HFFc6 (cell line): ENCODE results near the gene GCNT4. TPM values are rescaled to one million over a fixed set of nuclear protein-coding genes. Genes with fewer than 3 reads are reported as not detected.

Experiments used
- DNase-seq: peaks from one replicate; pipeline ENCODE4 v3.0.0-alpha.2; 2018
- H3K27ac Mint-ChIP-seq: 2 replicates; pipeline ENCODE4 v1.8.0; 2020; ENCODE audit warnings: mild to moderate bottlenecking, mixed read lengths
- H3K27me3 Mint-ChIP-seq: 2 replicates; pipeline ENCODE4 v1.8.0; 2021; ENCODE audit warnings: mild to moderate bottlenecking, moderate library complexity, mixed read lengths; ENCODE audit not compliant: insufficient read depth
- H3K36me3 Mint-ChIP-seq: 2 replicates; pipeline ENCODE4 v1.8.0; 2021; ENCODE audit warnings: low read depth, mixed read lengths
- H3K4me1 Mint-ChIP-seq: 2 replicates; pipeline ENCODE4 v1.8.0; 2020; ENCODE audit warnings: low read depth, mixed read lengths
- H3K4me3 Mint-ChIP-seq: 2 replicates; pipeline ENCODE4 v1.8.0; 2020; ENCODE audit warnings: mild to moderate bottlenecking, moderate library complexity, mixed read lengths
- H3K9me3 Mint-ChIP-seq: 2 replicates; pipeline ENCODE4 v1.8.0; 2020; ENCODE audit warnings: mild to moderate bottlenecking, mixed read lengths
- total RNA-seq, 6 experiments: library from RNA; stranded (reverse); fragmentation: NEBNext Ultra II Directional; extraction: Animal tissue kit (Norgen Biotek cat#: 25700); gene quantifications; 2 replicates in 1 of 6; 3 replicates in 5 of 6; pipeline ENCODE4 v1.2.3, GENCODE V29; 2021
- TF ChIP-seq, protein P1 (sequence below): fragments of 200-600 bp; sonication (generic); IDR thresholded peaks from 2 replicates; pipeline ENCODE4 v1.5.0; 2021; ENCODE audit warnings: antibody characterized with exemption, mild to moderate bottlenecking

The GCNT4 gene
- total RNA-seq, 6 experiments from 2014 or later: 4.4 to 11.0 (median 5.4) TPM

DNA sequence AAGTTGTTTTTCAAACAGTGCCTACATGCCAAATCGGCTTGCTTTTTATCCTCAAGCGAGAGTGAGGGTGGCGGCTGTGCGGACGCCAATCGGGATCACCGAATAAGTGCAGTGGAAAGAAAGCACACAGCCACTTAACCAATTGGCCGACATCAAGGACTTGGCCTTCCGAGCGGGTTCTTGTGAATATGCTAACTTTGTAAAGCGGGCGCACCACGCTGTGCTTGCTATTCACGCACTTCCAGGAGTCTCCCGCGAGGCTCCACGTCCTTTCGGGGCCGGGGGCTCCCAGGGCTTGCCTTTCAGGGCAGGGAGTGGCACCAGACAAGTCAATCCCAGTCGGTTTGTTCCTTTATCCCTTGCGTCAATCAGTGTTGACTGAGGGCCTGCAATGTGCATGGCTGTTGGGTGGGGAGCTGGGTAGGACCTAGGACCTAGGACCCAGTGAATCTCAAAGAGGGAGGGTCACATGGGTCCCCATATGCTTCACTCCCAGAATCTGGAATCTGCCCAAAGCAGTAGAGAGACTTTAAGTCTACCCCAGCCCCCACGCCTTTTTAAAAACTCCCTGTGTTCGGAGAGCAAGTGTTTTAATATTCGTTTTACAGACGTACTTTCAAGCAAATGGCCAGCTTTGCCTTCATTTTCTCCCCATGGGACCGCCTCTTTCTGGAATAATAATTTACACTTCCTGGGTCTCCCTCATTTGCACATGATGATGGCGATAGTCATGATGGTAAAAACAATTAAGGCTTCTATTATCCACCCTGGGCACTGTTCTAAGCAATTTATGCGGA, 2.0 kb upstream of the GCNT4 start:
- no peaks in the 10 kb centered on the region for H3K9me3 Mint-ChIP-seq
- peak overlapping the region; percentile 92 for H3K4me3 Mint-ChIP-seq
- H3K4me1 Mint-ChIP-seq: peaks cover 79% of the 10 kb centered on the region
- TF ChIP-seq, protein P1, sequence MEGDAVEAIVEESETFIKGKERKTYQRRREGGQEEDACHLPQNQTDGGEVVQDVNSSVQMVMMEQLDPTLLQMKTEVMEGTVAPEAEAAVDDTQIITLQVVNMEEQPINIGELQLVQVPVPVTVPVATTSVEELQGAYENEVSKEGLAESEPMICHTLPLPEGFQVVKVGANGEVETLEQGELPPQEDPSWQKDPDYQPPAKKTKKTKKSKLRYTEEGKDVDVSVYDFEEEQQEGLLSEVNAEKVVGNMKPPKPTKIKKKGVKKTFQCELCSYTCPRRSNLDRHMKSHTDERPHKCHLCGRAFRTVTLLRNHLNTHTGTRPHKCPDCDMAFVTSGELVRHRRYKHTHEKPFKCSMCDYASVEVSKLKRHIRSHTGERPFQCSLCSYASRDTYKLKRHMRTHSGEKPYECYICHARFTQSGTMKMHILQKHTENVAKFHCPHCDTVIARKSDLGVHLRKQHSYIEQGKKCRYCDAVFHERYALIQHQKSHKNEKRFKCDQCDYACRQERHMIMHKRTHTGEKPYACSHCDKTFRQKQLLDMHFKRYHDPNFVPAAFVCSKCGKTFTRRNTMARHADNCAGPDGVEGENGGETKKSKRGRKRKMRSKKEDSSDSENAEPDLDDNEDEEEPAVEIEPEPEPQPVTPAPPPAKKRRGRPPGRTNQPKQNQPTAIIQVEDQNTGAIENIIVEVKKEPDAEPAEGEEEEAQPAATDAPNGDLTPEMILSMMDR: no peak
- H3K27ac Mint-ChIP-seq: peak overlapping the region; percentile 92
- no peaks in the 10 kb centered on the region for H3K36me3 Mint-ChIP-seq
- no peaks in the 10 kb centered on the region; the same call in 1 of the 2 replicates for H3K27me3 Mint-ChIP-seq
- DNase-seq: peak; percentile 52

DNA sequence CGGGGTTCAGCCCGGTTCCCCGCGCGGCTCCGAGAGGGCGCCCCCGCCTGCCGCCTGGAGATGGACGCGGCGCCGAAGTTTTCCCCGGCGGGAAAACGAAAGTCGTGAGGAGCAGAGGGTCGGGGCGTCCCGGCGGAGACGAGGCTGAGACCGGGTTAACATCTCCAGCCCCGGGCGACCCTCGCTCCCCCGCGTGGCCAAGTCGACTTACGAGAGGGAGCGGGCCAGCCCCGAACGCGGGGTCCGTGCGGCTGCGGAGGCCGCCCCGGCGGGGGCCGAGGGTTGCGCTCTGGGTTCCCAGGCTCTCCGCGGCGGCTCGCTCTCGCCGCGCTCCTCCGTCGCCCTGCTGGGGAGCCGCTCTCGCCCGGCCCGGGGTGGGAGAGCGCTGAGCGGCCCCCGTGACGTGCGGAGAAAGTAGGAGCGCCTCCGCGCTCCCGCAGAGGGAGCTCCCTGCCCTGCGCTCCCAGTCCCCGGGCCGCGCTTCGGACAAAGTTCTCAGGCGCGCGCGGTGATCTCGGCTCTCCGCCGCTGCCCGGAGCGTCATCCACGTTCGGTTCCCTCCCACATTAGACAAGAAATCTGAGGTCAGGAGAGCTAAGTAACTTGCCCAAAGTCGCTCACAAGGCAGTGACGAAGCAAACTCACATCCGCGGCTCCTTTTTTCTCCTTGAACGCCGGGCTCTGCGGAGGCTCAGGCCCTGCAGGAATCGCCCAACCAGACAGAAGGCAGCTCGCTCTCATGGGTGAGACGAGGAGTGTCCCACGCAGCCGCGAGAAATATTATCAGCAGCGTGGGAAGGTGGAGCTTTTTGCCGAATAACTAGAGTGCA, 1.2 kb upstream of the GCNT4 start:
- H3K36me3 Mint-ChIP-seq: no peaks in the 10 kb centered on the region
- no peaks in the 10 kb centered on the region for H3K27me3 Mint-ChIP-seq
- TF ChIP-seq, protein P1: peak; percentile 65
- peak; percentile 83 for DNase-seq
- H3K27ac Mint-ChIP-seq: peak overlapping the region; percentile 92
- H3K9me3 Mint-ChIP-seq: no peaks in the 10 kb centered on the region
- H3K4me1 Mint-ChIP-seq: peaks cover 86% of the 10 kb centered on the region
- H3K4me3 Mint-ChIP-seq: peak overlapping the region; percentile 92

- TF ChIP-seq, protein P1: no peak; the same call in 1 of the 2 replicates
- Mint-ChIP-seq H3K36me3 (no peaks in the 10 kb centered on the region), H3K4me1 (peaks cover 86% of the 10 kb centered on the region), H3K9me3 (no peaks in the 10 kb centered on the region), H3K27me3 (no peaks in the 10 kb centered on the region), H3K27ac (no peak overlapping the region), H3K4me3 (peak overlapping the region; percentile 92; the same call in 1 of the 2 replicates)
- no peak for DNase-seq
Measured at GRCh38 chr5:75053054-75053303, 621 bp upstream of the GCNT4 start.

- peak overlapping the region; percentile 96 for H3K4me3 Mint-ChIP-seq
- peaks cover 2% of the 10 kb centered on the region for H3K36me3 Mint-ChIP-seq
- peaks cover 82% of the 10 kb centered on the region for H3K4me1 Mint-ChIP-seq
- peak overlapping the region; percentile 85 for H3K27ac Mint-ChIP-seq
- TF ChIP-seq, protein P1: no peak
- DNase-seq: no peak
- H3K9me3 Mint-ChIP-seq: no peaks in the 10 kb centered on the region
- no peaks in the 10 kb centered on the region for H3K27me3 Mint-ChIP-seq
Measured at GRCh38 chr5:75051217-75051751, 1.1 kb downstream of the GCNT4 start.

DNA sequence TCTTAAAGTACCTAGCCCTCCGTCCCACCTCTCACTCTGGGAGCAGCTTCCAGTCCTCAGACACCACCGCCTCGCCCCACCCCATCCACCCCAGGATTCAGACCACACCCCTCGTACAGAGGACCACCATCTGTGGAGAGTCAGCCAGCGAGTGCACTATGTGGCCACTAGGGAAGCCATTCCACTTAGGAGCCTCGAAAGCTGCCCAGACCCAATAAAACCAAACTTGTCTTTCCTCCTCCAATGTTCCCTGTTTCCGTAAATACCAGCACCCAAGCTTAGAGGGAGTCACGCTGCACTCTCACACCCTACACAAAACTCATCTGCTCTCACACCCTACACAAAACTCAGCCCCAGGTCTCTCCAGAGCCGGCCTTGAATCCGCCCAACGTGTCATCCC, 1.9 kb downstream of the GCNT4 start:
- no peak overlapping the region; the same call in 1 of the 2 replicates for H3K4me3 Mint-ChIP-seq

More for the DNA sequence above, 1.9 kb downstream of the GCNT4 start:
- Mint-ChIP-seq H3K27ac (no peak overlapping the region), H3K9me3 (no peaks in the 10 kb centered on the region), H3K27me3 (no peaks in the 10 kb centered on the region), H3K36me3 (peaks cover 11% of the 10 kb centered on the region), H3K4me1 (peaks cover 79% of the 10 kb centered on the region)
- DNase-seq: no peak
- TF ChIP-seq, protein P1: no peak; the same call in 1 of the 2 replicates
